IMR-90 (cell line): ENCODE data around the gene FAM193A. TPM values are rescaled to one million over a fixed set of nuclear protein-coding genes. Genes with fewer than 3 reads are reported as not detected.

Source experiments
- ATAC-seq: fragments of 200-7000 bp; cut with Tn5 transposase; 2 replicates; pipeline ENCODE4 v1.9.1; 2020; ENCODE audit warnings: low read depth, mild to moderate bottlenecking, moderate library complexity
- BruUV-seq: library from RNA; stranded (reverse); fragments of 400-500 nt; replicated peaks from 2 replicates; lab custom pipeline; 2021; lab: Mats Ljungman, UMichigan
- CTCF ChIA-PET: fragments of 300-600 bp; formaldehyde crosslinking; extraction: SDS; loops from one replicate; lab custom pipeline; 2021; ENCODE audit warnings: antibody characterized with exemption; lab: Yijun Ruan, JAX
- POLR2A ChIA-PET: fragments of 300-600 bp; sonication (Branson Sonifier 250); formaldehyde crosslinking; loops from one replicate; lab custom pipeline; 2022; ENCODE audit warnings: antibody characterized with exemption; ENCODE audit not compliant: unreplicated experiment; lab: Charles Lee
- DNase-seq: peaks from one replicate; pipeline ENCODE4 v3.0.0; 2013
- H2AFZ ChIP-seq: replicated peaks from 2 replicates; pipeline ENCODE3; 2013; ENCODE audit warnings: low read length, mild to moderate bottlenecking; ENCODE audit not compliant: poor library complexity
- H2AK5ac ChIP-seq: 2 replicates; pipeline ENCODE4 v1.6.1; 2013; ENCODE audit warnings: low read depth, low read length, inconsistent platforms
- H2AK9ac ChIP-seq: replicated peaks from 2 replicates; pipeline ENCODE3; 2013; ENCODE audit warnings: mild to moderate bottlenecking, low read depth, low read length, moderate library complexity; ENCODE audit not compliant: poor library complexity
- H2BK120ac ChIP-seq: 2 replicates; pipeline ENCODE4 v1.6.1; 2013; ENCODE audit warnings: low read depth, low read length, inconsistent platforms
- H2BK15ac ChIP-seq: 3 replicates; pipeline ENCODE4 v1.6.1; 2013; ENCODE audit warnings: low read depth, low read length, inconsistent platforms
- H2BK20ac ChIP-seq: 2 replicates; pipeline ENCODE4 v1.6.1; 2013; ENCODE audit warnings: low read depth, mild to moderate bottlenecking, inconsistent platforms, low read length, moderate library complexity
- H2BK5ac ChIP-seq: 2 replicates; pipeline ENCODE4 v1.6.1; 2013; ENCODE audit warnings: mild to moderate bottlenecking, low read depth, low read length, inconsistent platforms; ENCODE audit not compliant: poor library complexity, severe bottlenecking
- H3K14ac ChIP-seq: replicated peaks from 2 replicates; pipeline ENCODE4 v1.6.1; 2013; ENCODE audit warnings: low read depth, low read length, inconsistent platforms
- H3K18ac ChIP-seq: 2 replicates; pipeline ENCODE4 v1.6.1; 2013; ENCODE audit warnings: low read depth, low read length, control low read depth
- H3K23ac ChIP-seq: 2 replicates; pipeline ENCODE4 v1.6.1; 2013; ENCODE audit warnings: low read depth, low read length, inconsistent platforms
- H3K27ac ChIP-seq: 2 replicates; pipeline ENCODE4 v1.5.1; 2013; ENCODE audit warnings: mild to moderate bottlenecking, control low read depth, low read length; ENCODE audit not compliant: insufficient read depth
- H3K27me3 ChIP-seq: 2 replicates; pipeline ENCODE4 v1.6.1; 2013; ENCODE audit warnings: low read length; ENCODE audit not compliant: control insufficient read depth, insufficient read depth
- H3K36me3 ChIP-seq: 2 replicates; pipeline ENCODE4 v1.6.1; 2013; ENCODE audit warnings: low read length, mixed read lengths; ENCODE audit not compliant: control insufficient read depth, insufficient read depth
- H3K4ac ChIP-seq: 2 replicates; pipeline ENCODE4 v1.6.1; 2013; ENCODE audit warnings: low read depth, low read length, inconsistent platforms
- H3K4me1 ChIP-seq: 2 replicates; pipeline ENCODE4 v1.6.1; 2013; ENCODE audit warnings: low read length, mixed read lengths; ENCODE audit not compliant: control insufficient read depth, insufficient read depth
- H3K4me2 ChIP-seq: 2 replicates; pipeline ENCODE4 v1.6.1; 2013; ENCODE audit warnings: low read depth, mild to moderate bottlenecking, control low read depth, low read length, moderate library complexity
- H3K4me3 ChIP-seq: 2 replicates; pipeline ENCODE4 v1.5.1; 2013; ENCODE audit warnings: low read depth, mild to moderate bottlenecking, control low read depth, low read length, moderate library complexity; ENCODE audit not compliant: insufficient read depth
- H3K56ac ChIP-seq: 2 replicates; pipeline ENCODE4 v1.6.1; 2013; ENCODE audit warnings: low read length, inconsistent platforms; ENCODE audit not compliant: insufficient read depth; ENCODE audit errors: extremely low read depth
- H3K79me1 ChIP-seq, 2 experiments: 2 replicates each; pipeline ENCODE4 v1.6.1; 2013; ENCODE audit warnings: low read length in 2 of 2, inconsistent platforms in 1 of 2, low read depth in 1 of 2
- H3K9ac ChIP-seq: 2 replicates; pipeline ENCODE4 v1.6.1; 2013; ENCODE audit warnings: low read depth, low read length, control low read depth
- H3K9me1 ChIP-seq: 2 replicates; pipeline ENCODE4 v1.6.1; 2013; ENCODE audit warnings: low read length, inconsistent platforms; ENCODE audit not compliant: insufficient read depth
- H3K9me3 ChIP-seq: 2 replicates; pipeline ENCODE4 v1.6.1; 2013; ENCODE audit warnings: low read length; ENCODE audit not compliant: control insufficient read depth, insufficient read depth
- H4K20me1 ChIP-seq: 2 replicates; pipeline ENCODE4 v1.6.1; 2013; ENCODE audit warnings: low read length, inconsistent platforms; ENCODE audit not compliant: insufficient read depth
- H4K5ac ChIP-seq: 2 replicates; pipeline ENCODE4 v1.6.1; 2013; ENCODE audit warnings: mild to moderate bottlenecking, low read depth, low read length, control low read depth
- H4K8ac ChIP-seq, 2 experiments: 2 replicates each; pipeline ENCODE4 v1.6.1; 2013; ENCODE audit warnings: low read depth in 2 of 2, low read length in 2 of 2, control low read depth in 1 of 2, inconsistent platforms in 1 of 2
- H4K91ac ChIP-seq: 2 replicates; pipeline ENCODE4 v1.6.1; 2013; ENCODE audit warnings: low read depth, low read length, inconsistent platforms; ENCODE audit not compliant: insufficient read depth
- BHLHE40 ChIP-seq: fragments of 150-350 bp; IDR thresholded peaks from 2 replicates; pipeline ENCODE4 v1.6.1; 2016; ENCODE audit warnings: mild to moderate bottlenecking, low read depth, low read length
- CEBPB ChIP-seq: IDR thresholded peaks from 2 replicates; pipeline ENCODE4 v1.6.1; 2012; ENCODE audit warnings: low read depth, low read length, improper control_type of control experiment
- CHD1 ChIP-seq: IDR thresholded peaks from 2 replicates; pipeline ENCODE4 v1.6.1; 2012; ENCODE audit warnings: low read depth, low read length, improper control_type of control experiment
- CTCF ChIP-seq: conservative IDR thresholded peaks from 2 replicates; pipeline ENCODE4 v1.5.1; 2012; ENCODE audit warnings: mild to moderate bottlenecking, low read depth, low read length, improper control_type of control experiment
- FOS ChIP-seq: fragments of 150-350 bp; IDR thresholded peaks from 2 replicates; pipeline ENCODE4 v1.6.1; 2016; ENCODE audit warnings: low read depth, low read length
- MAZ ChIP-seq: IDR thresholded peaks from 2 replicates; pipeline ENCODE4 v1.6.1; 2012; ENCODE audit warnings: low read depth, mild to moderate bottlenecking, low read length, improper control_type of control experiment, moderate library complexity, borderline replicate concordance
- NFE2L2 ChIP-seq: fragments of 150-350 bp; IDR thresholded peaks from 2 replicates; pipeline ENCODE4 v1.6.1; 2016; ENCODE audit warnings: low read depth, mild to moderate bottlenecking, low read length
- POLR2A ChIP-seq: IDR thresholded peaks from 2 replicates; pipeline ENCODE4 v1.6.1; 2012; ENCODE audit warnings: mild to moderate bottlenecking, low read depth, low read length
- RAD21 ChIP-seq: IDR thresholded peaks from 2 replicates; pipeline ENCODE4 v1.6.1; 2012; ENCODE audit warnings: low read length, improper control_type of control experiment
- RCOR1 ChIP-seq: IDR thresholded peaks from 2 replicates; pipeline ENCODE4 v1.6.1; 2012; ENCODE audit warnings: mild to moderate bottlenecking, low read length, improper control_type of control experiment; ENCODE audit not compliant: insufficient replicate concordance
- RFX5 ChIP-seq: IDR thresholded peaks from 2 replicates; pipeline ENCODE4 v1.8.0; 2012; ENCODE audit warnings: low read depth, mild to moderate bottlenecking, low read length, moderate library complexity
- USF2 ChIP-seq: fragments of 150-350 bp; IDR thresholded peaks from 2 replicates; pipeline ENCODE4 v1.6.1; 2017; ENCODE audit warnings: mild to moderate bottlenecking, antibody characterized with exemption, low read length, low read depth
- WGBS, 2 experiments: methylation state at CpG; one replicate each; pipeline versions ENCODE4 v1.1.5 to v1.1.7; 2013; ENCODE audit warnings: missing lambda C conversion rate in 2 of 2; ENCODE audit not compliant: insufficient read length in 1 of 2; ENCODE audit errors: extremely low coverage in 2 of 2; 5-methylcytosine and 5-hydroxymethylcytosine counted together
- dilution Hi-C: fragments of 300-500 bp; cut with HindIII; formaldehyde crosslinking; loops from one replicate; pipeline ENCODE4 v1.14.3; 2018; ENCODE audit warnings: low sequenced_read_pairs; ENCODE audit not compliant: unreplicated experiment
- in situ Hi-C: fragments of 300-500 bp; cut with MboI; formaldehyde crosslinking; loops from 3 replicates; pipeline ENCODE4 v1.14.3; 2019; ENCODE audit warnings: low sequenced_read_pairs, inconsistent platforms, mixed read lengths
- intact Hi-C: fragments of 100-400 bp; cut with micrococcal nuclease; formaldehyde crosslinking; loops from 2 replicates; pipeline ENCODE4 v1.10.0; 2022
- polyA plus RNA-seq, 3 experiments: library from polyadenylated mRNA; depleted of rRNA; stranded (reverse); fragments of >200 nt; gene quantifications; 2 replicates each; pipeline ENCODE4 v1.2.3, GENCODE V29; 2012; ENCODE audit warnings: low replicate concordance in 1 of 3
- total RNA-seq: library from RNA; depleted of rRNA; stranded (reverse); fragments of >200 nt; gene quantifications from 2 replicates; pipeline ENCODE4 v1.2.3, GENCODE V29; 2012

FAM193A gene
- total and polyA plus RNA-seq, 2 of the 4 experiments (the other 2 are of a cell fraction) = 6.8 to 11.0 TPM

DNA sequence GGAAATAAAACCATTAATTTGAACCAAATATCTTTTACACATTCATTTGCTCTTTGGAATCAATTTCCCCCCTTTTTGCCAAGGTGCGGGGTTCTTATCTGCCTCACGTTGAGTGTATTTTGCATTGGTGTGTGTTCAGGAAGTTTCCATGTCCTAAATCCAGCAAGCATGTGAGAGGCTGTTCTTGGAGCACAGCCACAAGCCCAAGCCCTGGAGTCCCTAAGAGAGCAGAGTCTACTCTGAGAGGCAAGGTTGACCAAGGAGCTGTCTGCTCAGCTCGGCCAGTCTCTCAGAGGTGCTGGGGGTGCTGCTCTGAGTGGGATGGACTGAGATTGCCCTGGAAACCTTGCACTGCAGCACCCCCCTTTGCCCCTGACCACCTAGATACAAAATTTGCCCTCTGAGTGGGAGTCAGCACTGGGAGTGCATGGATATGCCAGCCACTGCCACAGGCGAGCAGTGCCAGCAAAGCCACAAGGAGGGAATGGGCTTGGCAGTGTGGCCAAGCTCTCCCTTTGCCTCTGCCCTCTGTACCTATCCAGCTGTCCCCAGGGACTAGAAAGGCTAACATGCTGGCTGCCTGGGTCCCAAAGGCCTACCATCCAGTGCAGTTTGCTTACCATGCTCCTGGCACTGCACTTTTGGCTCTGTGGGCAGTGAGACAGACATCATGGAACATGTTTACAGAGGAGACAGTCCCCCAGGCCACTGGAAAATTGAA is 20.5 kb upstream of the FAM193A start:
- TF ChIP-seq CHD1 (no peak), CEBPB (no peak), RCOR1 (no peak), RFX5 (no peak), MAZ (no peak), FOS (no peak), RAD21 (no peak), CTCF (no peak), BHLHE40 (no peak), POLR2A (no peak), USF2 (no peak), NFE2L2 (no peak)
- H3K4me1 ChIP-seq = no peaks in the 10 kb centered on the region
- H3K27me3 ChIP-seq = no peaks in the 10 kb centered on the region
- H4K20me1 ChIP-seq = 0 out of 2 replicates have a peak, but pooled peaks cover under 1% of the 10 kb centered on the region
- no peak overlapping the region for H2AFZ ChIP-seq
- POLR2A ChIA-PET = no interaction called here
- BruUV-seq = no TSS peak
- ATAC-seq (peak; percentile 29), DNase-seq (no peak)
- no peak overlapping the region for H2BK20ac ChIP-seq
- H4K91ac ChIP-seq = no peak overlapping the region
- H3K79me1 ChIP-seq = peaks cover 3 to 19% of the 10 kb centered on the region in 2 experiments
- no peaks in the 10 kb centered on the region; the same call in 1 of the 2 replicates for H3K9me1 ChIP-seq
- H2BK5ac ChIP-seq = no peak overlapping the region
- no peak overlapping the region for H3K18ac ChIP-seq
- no peak overlapping the region for H3K4me2 ChIP-seq
- no CpG with 5 or more reads among the region's 4 CpGs for WGBS, 2 experiments
- H2AK5ac ChIP-seq = no peak overlapping the region
- H3K4ac ChIP-seq = no peak overlapping the region
- dilution Hi-C loops = no loop called here
- H3K4me3 ChIP-seq = no peak overlapping the region
- H3K36me3 ChIP-seq = peaks cover 39% of the 10 kb centered on the region
- H3K14ac ChIP-seq = no peak overlapping the region
- no peak overlapping the region for H3K27ac ChIP-seq
- no peak overlapping the region for H2BK15ac ChIP-seq
- CTCF ChIA-PET = no interaction called here
- in situ Hi-C loops = no loop called here
- no peak overlapping the region for H4K8ac ChIP-seq
- H3K23ac ChIP-seq = no peak overlapping the region
- no peak overlapping the region for H2BK120ac ChIP-seq
- H2AK9ac ChIP-seq = no peak overlapping the region
- H3K9ac ChIP-seq = no peak overlapping the region
- intact Hi-C loops = no loop called here
- H3K9me3 ChIP-seq = no peaks in the 10 kb centered on the region
- H3K56ac ChIP-seq = no peak overlapping the region
- H4K5ac ChIP-seq = no peak overlapping the region
